HG02840 (cell line): ENCODE measurements around the gene KCP.

ENCODE experiments used
- ATAC-seq: cut with Tn5 transposase; IDR thresholded peaks from one replicate; pipeline ENCODE4 v1.9.1; 2021; ENCODE audit warnings: mild to moderate bottlenecking, moderate library complexity, moderate number of reproducible peaks; ENCODE audit not compliant: unreplicated experiment, low FRiP score

KCP gene

DNA sequence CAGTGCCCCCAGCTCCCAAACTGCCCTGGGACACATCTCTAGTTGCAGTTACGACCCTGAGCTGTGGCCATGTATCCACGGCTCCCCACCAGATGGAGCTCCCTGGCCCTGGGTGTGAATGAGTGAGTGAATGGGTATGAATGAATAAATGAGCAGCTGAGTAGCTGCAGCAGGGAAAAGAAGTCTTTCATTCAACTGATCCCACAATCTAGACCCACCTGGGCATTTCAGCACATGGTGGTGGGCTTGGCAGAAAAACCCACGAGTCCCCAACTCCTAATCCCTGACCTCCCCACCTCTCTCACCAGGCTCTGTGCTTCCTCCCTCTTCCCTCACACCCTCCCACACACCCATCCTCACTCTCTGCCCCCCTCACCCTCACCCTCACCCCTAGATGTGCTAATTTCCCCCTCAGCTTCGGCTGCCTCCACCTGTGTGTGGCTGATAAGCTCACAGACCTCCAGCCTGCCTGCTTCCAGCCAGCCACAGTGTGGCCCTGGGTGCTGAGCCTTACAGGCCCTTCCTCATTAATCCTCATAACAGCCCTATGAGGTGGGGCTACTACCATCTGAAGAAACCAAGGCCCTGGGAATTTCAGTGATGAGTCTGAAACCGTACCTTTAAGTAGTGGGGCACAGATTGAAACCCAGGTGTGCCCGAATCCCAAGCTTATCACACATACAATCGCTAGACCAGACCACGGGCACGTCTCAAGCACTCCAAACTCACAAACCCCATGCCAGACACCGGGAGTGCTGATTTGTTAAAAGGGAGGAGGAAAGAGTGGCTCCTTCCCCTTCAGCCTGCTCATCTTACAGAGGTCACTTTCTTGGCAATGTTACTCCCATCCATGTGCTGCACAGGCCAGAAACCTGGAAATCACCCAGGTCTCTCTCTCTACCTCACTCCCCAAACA lies 50.1 kb downstream of the KCP start:
- ATAC-seq: no peak

DNA sequence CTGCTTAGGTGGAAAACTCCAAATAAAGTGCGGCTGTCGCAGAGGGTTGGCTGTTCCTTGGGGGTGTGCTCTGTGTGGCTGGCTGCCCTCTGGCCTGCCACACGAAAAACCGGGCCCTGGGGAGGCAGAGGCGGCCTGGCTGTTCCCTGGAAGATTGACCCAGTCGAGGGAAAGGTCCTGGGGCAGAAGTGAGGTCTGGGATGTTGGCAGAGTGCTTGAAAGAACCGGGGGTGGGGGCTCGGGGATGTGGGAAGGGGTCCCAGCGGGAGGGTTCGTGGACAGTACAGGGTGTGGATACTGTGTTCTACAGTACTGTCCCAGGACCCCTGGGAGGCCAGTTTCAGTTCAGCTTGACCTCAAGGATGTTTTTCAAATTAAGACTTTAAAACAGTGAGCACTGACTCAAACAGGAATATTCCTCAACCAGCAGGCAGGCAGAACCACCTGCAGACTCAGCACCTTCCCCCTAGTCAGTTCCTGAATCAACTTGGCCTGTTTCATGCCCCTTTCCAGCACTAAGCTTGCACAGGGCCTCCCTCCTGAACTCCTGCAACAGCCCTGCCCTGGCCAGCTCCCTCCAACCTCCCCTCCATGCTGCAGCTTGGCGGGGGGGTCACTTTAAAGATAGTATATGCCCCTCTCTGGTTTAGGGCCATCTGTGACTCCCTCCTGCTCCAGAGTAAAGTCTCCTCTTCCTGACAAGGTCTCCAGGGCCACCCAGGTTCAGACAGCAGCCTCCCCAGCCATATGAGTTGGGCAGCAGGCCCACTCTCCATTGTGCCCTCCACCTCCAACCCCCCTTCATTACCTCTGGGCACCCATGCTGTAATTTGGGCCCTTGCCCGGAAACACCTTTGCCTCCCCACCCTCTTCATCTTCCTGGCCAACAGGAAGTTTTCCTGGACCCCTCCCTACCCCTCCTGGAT lies 51.0 kb downstream of the KCP start:
- no peak for ATAC-seq

DNA sequence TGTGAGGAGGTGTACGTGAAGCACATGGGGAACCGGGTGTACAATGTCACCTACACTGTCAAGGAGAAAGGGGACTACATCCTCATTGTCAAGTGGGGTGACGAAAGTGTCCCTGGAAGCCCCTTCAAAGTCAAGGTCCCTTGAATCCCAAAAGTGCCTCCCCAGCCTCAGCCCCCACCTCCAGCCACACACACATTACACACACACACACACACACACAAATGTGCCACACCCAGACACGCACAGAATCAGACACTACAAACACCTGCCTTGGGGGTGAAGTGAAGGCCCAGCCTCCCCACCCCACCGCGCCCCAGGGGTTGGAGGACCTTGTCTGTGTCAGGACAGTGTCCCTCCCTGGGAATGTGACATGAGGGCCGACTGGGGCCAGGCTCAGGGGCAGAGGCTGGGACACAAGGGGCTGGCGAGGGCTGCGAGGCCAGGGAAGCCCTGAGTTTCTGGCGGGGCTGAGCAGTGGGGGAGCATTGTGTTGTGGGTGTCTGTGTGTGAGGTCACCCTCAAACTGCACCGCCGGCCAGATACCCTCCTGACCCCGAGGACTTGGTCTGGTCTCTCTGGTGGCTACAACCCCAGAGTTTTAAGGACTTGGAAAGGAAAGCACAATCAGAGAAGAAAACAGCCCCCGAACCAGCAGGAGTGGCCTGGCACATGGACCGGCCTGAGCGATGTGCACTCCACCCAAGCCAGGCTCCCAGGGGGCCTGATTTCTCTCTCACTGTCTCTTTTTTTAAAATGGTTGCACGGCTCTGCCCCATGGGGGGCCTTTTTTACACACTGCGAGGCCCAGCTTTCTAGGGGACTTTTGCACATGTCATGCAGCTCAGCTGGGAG lies 51.9 kb downstream of the KCP start:
- no peak for ATAC-seq

DNA sequence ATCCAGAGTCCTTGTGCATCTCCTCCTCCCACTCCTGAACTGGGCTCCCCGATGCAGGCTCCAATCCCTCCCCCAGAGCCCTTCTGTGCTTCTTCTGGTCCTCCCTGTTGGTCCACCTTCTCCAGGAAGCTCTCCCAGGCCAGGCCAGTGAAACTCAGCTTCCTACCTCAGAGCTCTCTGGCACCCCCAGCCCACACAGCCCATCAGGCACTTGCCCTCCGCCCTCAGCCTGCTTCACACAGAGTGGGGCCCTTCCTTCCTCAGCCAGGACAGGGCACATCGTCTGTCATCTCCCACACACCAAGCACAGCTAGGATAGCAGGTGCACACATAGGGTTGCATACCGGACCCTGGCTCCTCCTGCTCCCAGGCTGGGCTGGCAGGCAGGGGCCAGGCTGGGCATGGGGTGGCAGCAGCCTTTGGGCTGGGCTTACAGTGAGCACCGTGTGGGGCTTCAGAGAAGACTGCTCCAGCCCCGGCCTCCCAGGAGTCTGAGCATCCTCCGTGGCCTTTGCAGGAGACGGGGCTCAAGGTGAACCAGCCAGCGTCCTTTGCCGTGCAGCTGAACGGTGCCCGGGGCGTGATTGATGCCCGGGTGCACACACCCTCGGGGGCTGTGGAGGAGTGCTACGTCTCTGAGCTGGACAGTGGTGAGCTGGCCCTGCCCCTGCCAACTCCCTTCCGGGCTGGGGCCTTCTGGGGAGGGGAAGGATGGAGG lies 54.3 kb downstream of the KCP start:
- no peak for ATAC-seq

DNA sequence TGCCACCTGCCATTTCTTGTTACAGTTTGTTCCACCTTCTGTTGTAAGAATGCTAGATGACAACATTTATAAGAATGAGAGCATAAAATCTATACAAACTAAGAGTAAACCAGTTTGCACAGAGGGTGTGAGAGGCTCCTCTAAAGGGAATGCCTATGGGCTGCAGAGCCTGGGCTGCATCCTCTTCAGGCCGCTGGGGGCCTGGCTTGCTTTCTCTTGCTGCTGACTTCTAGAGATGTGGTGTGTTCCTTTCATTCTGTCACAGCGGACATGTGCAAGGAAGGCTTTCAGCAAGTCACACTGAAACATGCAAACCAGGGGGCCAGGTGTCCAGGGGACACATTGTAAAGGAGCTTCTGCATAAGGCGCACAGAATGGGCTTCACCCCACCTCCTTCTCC lies 55.0 kb downstream of the KCP start:
- ATAC-seq: no peak

DNA sequence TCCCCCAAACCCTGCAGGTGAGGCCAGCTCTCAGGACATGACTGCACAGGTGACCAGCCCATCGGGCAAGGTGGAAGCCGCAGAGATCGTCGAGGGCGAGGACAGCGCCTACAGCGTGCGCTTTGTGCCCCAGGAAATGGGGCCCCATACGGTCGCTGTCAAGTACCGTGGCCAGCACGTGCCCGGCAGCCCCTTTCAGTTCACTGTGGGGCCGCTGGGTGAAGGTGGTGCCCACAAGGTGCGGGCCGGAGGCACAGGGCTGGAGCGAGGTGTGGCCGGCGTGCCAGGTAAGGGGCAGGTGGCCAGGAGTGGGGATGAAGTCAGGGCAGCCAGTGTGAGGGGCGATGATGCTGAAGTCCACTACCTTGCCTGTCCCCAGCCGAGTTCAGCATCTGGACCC lies 56.1 kb downstream of the KCP start:
- no peak for ATAC-seq

- ATAC-seq: no peak
Observed at GRCh38 chr7:128853799-128854198, 56.7 kb downstream of the KCP start.

DNA sequence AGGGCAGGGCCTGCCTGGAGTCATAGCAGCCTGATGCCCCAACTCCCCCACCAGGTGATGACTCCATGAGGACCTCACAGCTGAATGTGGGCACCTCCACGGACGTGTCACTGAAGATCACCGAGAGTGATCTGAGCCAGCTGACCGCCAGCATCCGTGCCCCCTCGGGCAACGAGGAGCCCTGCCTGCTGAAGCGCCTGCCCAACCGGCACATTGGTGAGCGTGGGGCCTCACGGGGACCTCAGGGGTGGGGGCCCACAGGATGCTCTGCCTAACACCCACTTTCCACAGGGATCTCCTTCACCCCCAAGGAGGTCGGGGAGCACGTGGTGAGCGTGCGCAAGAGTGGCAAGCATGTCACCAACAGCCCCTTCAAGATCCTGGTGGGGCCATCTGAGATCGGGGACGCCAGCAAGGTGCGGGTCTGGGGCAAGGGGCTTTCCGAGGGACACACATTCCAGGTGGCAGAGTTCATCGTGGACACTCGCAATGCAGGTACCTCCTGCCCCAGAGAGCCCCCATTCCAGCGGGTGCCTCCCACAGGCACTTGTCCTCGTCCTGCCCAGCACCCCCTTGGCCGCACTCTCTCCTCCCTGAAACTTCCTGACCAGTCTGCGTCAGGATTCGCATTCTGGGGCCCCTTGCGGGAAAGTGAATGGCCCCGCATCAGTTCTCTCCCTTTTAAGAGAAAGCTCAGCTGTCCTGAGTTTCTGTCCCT lies 57.8 kb downstream of the KCP start:
- no peak for ATAC-seq

GRCh38 chr7:128849804-128850490 lies 60.6 kb downstream of the KCP start:
- ATAC-seq: no peak

DNA sequence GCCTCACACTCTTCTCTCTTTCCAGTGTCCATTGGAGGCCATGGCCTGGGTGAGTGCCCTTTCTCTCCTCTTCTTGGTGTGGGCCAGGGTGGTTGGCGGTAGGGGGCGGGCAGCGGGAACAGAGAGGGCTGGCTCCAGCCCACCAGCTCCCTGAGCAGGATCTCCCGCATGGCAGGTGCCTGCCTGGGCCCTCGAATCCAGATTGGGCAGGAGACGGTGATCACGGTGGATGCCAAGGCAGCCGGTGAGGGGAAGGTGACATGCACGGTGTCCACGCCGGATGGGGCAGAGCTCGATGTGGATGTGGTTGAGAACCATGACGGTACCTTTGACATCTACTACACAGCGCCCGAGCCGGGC lies 61.4 kb downstream of the KCP start:
- no peak for ATAC-seq

DNA sequence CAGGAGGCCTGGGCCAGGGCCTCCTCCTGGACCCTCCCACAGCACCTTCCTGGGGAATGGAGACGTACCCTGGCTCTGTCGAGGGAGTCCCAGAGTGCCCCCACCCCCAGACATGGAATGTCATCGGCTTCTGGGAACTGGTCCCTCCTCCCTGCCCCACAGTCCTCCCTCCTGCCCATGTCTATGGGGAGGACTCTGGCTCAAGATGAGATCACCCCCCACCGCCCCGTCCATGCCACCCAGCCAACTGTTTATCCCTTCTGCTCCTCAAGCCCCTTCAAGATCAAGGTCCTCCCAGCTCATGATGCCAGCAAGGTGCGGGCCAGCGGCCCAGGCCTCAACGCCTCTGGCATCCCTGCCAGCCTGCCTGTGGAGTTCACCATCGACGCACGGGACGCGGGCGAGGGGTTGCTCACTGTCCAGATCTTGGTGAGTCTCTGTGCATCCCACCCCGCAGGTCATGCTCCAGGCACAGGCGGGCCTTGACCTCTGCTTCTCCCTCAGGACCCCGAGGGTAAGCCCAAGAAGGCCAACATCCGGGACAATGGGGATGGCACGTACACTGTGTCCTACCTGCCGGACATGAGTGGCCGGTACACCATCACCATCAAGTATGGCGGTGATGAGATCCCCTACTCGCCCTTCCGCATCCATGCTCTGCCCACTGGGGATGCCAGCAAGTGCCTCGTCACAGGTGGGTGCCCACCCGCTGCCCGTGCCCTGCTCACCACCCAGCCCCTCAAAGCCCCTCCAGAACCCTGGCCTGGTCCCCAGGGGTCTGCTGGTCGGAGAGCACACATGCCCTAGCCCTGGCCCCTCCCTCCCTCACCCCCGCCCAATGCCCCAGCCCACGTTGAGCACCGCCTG lies 62.0 kb downstream of the KCP start:
- no peak for ATAC-seq

GRCh38 chr7:128847721-128848211 lies 62.7 kb downstream of the KCP start:
- ATAC-seq: no peak

GRCh38 chr7:128846781-128847444 lies 63.6 kb downstream of the KCP start:
- no peak for ATAC-seq

- no peak for ATAC-seq
Observed at GRCh38 chr7:128845987-128846386, 64.5 kb downstream of the KCP start.

DNA sequence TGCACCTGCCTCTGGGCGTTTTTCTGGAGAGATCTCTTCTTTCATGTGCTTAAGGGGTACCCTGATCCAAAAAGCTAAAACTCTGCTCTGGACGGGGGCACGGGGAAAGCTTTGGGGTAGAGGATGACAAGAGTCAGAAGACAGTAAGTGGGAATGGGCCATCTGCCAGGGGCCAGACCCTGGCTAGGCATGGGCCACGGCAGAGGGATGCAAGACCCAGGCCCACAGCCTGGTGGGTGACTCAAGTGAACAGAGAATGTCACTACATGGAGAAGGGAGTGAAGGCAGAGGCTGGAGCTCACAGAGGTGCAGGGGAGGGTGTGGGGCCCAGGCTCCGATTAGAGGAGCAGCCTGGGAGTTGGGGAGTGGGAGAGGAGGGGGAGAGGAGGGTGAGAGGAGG lies 65.0 kb downstream of the KCP start:
- no peak for ATAC-seq

DNA sequence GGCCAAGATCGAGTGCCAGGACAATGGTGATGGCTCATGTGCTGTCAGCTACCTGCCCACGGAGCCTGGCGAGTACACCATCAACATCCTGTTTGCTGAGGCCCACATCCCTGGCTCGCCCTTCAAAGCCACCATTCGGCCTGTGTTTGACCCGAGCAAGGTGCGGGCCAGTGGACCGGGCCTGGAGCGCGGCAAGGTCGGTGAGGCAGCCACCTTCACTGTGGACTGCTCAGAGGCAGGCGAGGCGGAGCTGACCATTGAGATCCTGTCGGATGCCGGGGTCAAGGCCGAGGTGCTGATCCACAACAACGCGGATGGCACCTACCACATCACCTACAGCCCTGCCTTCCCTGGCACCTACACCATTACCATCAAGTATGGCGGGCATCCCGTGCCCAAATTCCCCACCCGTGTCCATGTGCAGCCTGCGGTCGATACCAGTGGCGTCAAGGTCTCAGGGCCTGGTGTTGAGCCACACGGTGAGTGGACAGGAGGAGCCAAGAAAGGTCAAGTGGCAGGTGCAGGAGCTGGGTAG lies 65.7 kb downstream of the KCP start:
- no peak for ATAC-seq
